HS-27A (cell line): ENCODE data around the gene CNNM3.
"Not testable (repeated sequence)": the region's sequence is repeated elsewhere in the genome, so short reads cannot be mapped to it uniquely, and the experiment has no call there.

Source experiments
- DNase-seq: peaks from one replicate; pipeline ENCODE4 v3.0.0-alpha.2; 2012; ENCODE audit warnings: low read depth, missing footprints

The CNNM3 gene

GRCh38 chr2:96816127-96816835 lies at the start of gene CNNM3:
Gene CNNM3, plus strand, starts transcription at chr2:96816268. Its CDS starts 10 bp downstream, at chr2:96816278.
- DNase-seq: peak; percentile 68

DNA sequence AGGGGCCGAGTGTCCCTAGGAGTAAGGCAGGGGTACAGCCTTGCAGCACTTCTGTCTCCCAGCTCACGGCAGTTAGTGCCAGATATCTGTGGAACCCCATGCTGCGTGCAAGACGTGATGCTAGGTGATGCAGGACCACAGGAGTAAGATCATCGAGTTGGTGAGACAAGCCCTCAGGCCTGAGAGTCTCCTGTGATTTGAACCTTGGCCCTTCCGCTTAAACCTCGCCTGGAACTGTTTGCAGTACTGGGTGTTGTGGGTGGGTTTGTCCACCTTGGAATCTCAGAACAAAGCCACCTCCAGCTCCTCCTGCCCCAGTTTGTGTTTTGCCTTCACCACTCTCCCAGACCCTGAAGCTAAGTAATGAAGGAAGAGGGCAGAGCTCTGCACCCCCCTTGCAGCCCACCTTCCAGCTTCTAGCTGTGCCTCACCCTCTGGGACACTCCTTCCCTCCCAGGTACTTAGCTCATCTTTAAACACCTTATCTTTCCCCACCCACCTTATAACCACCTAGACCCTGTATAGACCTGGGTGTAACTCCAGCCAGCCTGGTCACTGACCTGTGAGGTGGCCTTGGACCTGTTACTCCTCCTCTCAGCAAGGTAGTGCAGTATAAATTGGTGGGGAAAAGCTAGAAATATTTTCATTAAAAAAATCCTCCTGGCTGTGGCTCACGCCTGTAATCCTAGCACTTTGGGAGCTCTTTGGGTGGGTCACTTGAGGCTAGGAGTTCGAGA lies 48.8 kb upstream of the CNNM3 start:
- DNase-seq: no peak

DNA sequence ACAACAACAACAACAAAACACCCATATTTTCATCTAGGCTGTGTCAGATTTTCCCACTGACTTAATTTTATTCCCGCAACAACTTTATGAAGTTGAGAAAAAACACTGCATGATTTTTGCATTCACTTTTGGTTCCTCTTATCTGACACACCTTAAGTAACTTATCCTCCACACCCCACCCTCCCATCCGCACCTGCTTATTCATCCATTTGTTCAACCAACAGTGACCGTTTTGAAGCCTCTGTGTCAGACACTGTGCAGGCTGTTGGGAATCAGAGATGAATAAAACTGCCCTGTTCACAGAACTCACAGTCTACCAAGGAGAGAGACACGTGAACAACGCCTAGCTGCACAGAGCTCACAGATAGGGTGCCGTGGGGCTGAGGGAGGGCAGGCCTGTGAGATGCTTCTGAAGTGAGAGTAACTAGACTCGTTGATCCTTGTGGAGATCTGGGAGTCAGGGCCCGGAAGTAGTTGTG lies 47.9 kb upstream of the CNNM3 start:
- no peak for DNase-seq

DNA sequence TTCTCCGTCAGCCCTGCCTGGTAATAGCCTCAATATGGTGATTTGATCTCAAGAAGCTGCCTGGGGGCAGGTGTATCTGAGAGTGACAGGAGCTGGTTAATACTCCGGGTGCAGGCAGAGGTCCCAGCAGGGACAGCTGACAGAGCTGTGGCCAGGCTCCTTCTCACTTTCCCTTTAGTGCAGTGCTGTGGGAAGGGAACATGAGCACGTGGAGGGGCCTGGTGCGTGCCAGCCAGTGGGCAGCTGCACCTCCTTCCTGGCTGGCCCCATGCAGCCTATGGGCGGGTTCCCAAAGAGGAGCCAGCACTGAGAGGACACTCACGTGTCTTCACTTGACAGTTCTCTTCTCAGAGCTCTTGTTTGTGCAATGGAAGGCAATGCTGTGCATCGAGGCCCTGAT lies 46.3 kb upstream of the CNNM3 start:
- DNase-seq: no peak

DNA sequence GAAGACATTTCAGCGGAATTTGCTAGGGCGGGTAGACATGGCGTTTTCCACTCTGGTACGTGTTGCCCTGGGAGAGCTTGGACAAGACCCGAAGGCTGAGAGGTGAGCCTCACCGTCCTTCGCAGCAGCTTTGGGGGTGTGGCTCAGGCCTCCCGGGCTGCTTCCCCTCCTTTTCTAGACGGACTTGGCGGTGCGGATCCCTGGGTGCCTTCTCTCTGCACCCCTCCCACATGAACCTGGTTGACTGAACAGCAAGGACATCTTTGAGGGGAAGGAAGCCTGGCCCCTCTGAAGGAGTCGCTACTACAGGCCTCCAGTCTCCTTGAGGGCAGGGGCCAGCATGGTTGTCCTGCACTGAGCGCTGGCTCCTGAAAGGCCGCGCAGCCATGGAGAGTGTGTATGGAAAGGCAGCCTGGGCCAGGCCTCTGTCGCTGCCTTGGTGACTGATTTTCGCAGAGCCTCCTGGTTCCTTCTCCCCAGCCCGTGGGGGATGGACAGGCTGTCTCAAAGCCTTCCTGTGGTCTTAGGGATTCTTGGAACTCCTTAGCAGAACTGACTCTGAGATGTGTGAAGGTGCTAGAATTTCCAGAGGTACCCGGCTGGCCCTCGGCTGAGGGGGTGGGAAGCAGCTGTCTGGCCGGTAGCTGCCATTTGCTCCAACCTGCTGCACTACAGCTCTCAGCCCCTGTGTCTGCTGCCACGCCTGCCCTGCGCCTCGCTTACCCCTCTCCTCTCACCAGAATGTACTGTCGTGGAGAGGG lies 45.4 kb upstream of the CNNM3 start:
- no peak for DNase-seq

GRCh38 chr2:96771796-96772618 lies 44.1 kb upstream of the CNNM3 start:
- no peak for DNase-seq

DNA sequence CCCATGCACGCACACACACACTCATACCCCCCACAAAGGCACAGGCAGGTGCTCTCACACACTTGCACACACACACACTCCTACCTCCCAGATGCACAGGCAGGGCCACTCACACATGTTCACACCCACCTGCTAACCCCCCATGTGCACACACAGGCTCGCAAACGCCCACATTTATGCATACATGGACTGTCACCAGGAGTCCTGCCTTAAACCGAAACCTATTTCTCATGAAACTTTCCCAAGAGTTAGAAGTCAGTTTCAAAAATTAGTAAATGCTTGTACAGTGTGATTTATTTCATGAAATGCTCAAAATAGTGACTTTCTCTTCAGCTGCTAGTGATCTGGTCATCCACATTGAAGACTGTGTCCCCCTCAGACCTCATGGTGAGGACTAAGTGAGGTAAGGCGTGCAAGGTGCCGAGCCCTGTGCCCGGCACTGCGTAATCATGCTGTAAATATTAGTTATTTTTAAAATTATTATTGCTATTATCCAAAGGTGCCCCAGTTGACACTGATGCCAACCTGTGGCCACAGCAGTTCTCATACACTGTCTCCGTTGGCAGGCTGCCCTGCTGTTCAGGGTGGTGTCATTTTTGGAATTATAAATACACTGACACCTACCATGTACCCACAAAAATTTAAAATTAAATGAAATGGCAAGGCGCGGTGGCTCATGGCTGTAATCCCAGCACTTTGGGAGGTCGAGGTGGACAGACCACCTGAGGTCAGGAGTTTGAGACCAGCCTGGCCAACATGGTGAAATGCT lies 43.0 kb upstream of the CNNM3 start:
- DNase-seq: no peak

- DNase-seq: no peak
Measured at GRCh38 chr2:96773922-96774321, 42.1 kb upstream of the CNNM3 start.

- DNase-seq: no peak
Measured at GRCh38 chr2:96775160-96775559, 40.9 kb upstream of the CNNM3 start.

- no peak for DNase-seq
Measured at GRCh38 chr2:96783388-96783787, 32.7 kb upstream of the CNNM3 start.

GRCh38 chr2:96787411-96787810 lies 28.7 kb upstream of the CNNM3 start:
- no peak for DNase-seq

DNA sequence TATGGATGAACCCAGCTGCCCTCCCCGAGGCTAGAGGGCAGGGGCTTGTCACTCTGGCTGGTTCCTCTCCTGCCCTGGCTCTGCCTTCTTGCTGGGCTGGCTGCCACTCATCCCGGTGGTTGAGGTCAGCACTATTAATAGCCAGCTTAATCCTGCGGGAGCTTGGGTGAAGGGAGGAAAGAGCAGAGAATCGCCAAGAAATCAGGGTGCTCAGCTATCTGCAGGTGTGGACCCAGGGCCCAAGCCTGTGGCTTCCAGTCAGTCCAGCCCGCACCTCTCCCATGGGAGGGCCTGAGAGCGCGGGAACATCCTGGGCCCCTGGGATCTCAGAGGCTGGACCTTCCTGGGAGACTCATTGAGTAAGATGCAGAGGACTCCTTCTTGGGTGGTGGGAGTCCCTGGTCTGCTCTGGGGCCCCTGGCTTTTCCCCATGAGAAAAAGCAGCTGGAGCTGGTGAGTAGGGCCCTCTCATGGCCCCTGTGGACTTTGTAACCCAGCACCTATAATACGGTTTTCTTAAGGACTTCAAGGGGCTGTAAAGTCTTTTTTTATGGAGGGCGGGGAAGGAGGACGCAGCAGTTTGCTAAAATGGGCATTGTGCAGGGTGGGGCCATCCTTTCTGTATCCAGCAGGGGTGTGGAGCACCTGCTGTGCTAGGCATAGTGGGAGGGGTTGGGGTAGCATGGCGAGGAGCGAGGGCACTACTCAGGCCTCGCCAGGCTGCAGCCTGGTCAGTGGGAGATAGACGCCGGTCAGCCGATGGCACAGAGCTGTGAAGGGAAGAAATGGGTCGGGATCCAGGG lies 27.4 kb upstream of the CNNM3 start:
- DNase-seq: no peak

DNA sequence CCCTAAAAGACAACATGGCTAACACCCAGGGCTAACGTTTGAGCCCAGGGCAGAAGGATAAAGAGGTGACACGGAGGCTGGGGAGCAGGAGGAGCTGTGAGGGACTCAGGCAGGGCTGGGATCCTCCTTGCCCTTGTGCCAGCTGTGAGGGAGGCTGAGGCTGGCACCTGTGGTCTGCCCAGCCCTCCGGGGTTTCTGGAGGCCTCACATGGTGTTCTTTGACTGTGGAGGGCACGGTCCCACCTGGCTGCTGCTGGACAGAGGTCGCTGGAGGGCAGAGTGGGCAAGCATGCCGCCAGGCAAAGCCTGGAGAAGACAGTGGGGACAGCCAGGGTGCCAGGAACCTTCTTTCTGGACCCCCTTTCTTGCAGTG lies 26.8 kb upstream of the CNNM3 start:
- no peak for DNase-seq

DNA sequence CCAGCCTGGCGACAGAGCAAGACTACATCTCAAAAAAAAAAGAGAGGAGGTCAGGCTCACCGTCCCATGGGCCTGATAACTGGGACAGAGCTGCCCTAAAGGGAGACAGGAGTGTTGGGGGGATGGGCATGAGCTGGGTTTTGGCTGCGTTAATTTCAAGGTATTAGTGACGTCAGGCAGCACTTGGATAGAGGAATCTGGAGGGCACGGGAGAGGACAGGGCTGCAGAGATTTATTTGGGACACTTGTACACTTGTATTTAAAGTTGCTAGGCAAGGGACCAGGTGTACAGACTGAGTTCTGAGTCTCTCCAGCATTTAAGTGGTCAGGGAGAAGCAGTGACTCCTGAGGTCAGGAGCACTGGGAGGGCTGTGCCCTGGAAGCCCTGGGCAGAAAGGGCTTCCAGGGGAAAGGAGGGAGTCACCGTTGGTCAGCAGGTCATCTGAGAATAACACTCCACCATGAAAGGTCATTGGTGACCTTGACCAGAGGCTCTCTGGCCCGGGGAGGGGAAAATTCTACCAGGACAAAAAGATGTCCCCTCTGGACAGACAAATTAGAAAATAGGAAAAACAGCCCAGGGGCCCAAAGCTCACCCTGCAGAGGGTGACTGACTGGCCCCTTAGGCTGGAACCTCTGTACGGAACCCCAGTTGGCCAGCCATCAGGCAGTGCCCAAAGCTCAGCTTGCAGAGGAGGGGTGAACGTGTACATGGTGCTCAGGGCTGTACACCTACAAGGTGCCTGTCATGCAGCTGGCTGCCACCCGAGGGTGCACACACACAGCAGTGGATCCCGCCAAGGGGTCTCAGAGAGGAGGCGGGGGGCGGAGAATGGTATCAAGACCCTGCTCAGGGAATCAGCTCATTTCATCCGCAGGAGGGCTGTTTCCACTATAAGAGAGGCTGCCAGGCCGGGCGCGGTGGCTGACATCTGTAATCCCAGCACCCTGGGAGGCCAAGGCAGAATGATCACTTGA lies 23.0 kb upstream of the CNNM3 start:
- DNase-seq: no peak

- no peak for DNase-seq
Measured at GRCh38 chr2:96795076-96795475, 21.0 kb upstream of the CNNM3 start.

GRCh38 chr2:96796497-96796896 lies 19.6 kb upstream of the CNNM3 start:
- DNase-seq: not testable (repeated sequence)

- DNase-seq: no peak
Measured at GRCh38 chr2:96797066-96797625, 18.9 kb upstream of the CNNM3 start.

DNA sequence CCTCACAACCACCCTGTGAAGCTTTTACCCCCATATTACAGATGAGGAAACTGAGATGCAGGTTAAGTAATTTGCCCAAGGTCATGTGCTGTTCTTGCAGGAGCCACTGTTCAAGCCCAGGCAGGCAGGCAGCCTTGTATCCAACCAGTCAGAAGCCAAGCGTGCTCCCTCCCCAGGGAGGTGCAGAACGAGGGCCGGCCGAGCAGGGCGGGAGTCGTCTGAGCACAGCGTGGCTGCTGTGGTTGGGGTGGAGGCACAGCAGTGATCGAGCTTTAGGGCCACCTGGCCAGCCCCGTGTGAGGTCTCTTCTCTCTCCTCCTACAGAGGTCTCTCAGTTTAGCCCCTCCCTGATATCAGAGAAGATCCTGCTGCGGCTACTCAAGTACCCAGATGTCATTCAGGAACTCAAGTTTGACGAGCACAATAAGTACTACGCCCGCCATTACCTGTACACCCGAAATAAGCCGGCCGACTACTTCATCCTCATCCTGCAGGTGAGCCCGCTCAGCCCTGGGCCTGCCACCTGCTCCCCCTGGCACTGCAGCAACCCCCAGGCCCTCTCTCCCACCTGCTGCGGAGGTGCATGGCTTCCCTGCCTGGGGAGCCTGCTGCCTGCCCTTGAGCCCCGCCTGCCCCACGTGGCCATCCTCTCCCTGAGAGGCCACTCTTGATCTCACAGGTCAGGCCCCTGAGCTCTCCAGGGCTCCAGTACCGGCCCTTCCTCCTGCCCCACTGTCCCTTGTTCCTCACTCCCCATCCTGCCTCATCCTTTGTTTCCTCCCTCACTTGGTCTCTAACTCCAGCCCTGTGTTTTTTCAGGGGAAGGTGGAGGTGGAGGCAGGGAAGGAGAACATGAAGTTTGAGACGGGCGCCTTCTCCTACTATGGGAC lies 17.1 kb upstream of the CNNM3 start:
- DNase-seq: no peak
